A549 (cell line): ENCODE results near the gene SASH1. TPM values are rescaled to one million over a fixed set of nuclear protein-coding genes. Genes with fewer than 3 reads are reported as not detected.

Experiments used
- ATAC-seq, 2 experiments: fragments of 200-7000 bp in 1 of 2; fragments of >200 bp in 1 of 2; cut with Nextera tagmentation in 1 of 2; cut with Tn5 transposase in 1 of 2; 3 replicates each; pipeline versions ENCODE4 v1.8.0 to v1.9.1; 2018 to 2020; ENCODE audit warnings: mild to moderate bottlenecking in 1 of 2, moderate library complexity in 1 of 2
- CTCF ChIA-PET: fragments of 300-600 bp; sonication (Branson Sonifier 250); formaldehyde crosslinking; extraction: SDS; loops from one replicate; lab custom pipeline; 2021; ENCODE audit warnings: antibody characterized with exemption, inconsistent platforms; lab: Yijun Ruan, JAX
- POLR2A ChIA-PET: fragments of 350-600 bp; formaldehyde crosslinking; extraction: SDS; loops from one replicate; lab custom pipeline; 2021; ENCODE audit warnings: antibody characterized with exemption, inconsistent platforms; lab: Yijun Ruan, JAX
- DNase-seq, 2 experiments: peaks; one replicate each; pipeline versions ENCODE4 v3.0.0 to v3.0.0-alpha.2; 2011 to 2016; ENCODE audit warnings: low read depth in 1 of 2, low spot score in 1 of 2
- FAIRE-seq: peaks from 2 replicates; lab custom pipeline; 2011; peaks lifted over from hg19 to GRCh38; lab: Jason Lieb, UNC
- H3K27ac ChIP-seq, 2 experiments: fragments of >200 bp; sonication (Bioruptor Twin); formaldehyde crosslinking; 3 replicates each; pipeline ENCODE4 v1.5.1; 2016 to 2017
- H3K4me1 ChIP-seq: fragments of >200 bp; sonication (Bioruptor Twin); formaldehyde crosslinking; 3 replicates; pipeline ENCODE4 v1.6.1; 2016
- H3K4me2 ChIP-seq: fragments of >200 bp; sonication (Bioruptor Twin); formaldehyde crosslinking; 3 replicates; pipeline ENCODE4 v1.6.1; 2016
- H3K4me3 ChIP-seq: fragments of >200 bp; sonication (Bioruptor Twin); formaldehyde crosslinking; 3 replicates; pipeline ENCODE4 v1.5.1; 2016
- H3K9me3 ChIP-seq: fragments of >200 bp; sonication (Bioruptor Twin); formaldehyde crosslinking; 3 replicates; pipeline ENCODE4 v1.6.1; 2016
- BHLHE40 ChIP-seq: IDR thresholded peaks from 2 replicates; pipeline ENCODE4 v1.6.1; 2012; ENCODE audit warnings: low read depth, low read length, inconsistent platforms
- CHD4 ChIP-seq: fragments of 200-600 bp; sonication (generic); IDR thresholded peaks from 2 replicates; pipeline ENCODE4 v1.6.1; 2016; ENCODE audit warnings: antibody characterized with exemption, mild to moderate bottlenecking, borderline replicate concordance
- EHF ChIP-seq: fragments of 250-450 bp; sonication (Bioruptor Pico); IDR thresholded peaks from 2 replicates; pipeline ENCODE4 v1.5.0; 2020; ENCODE audit warnings: mild to moderate bottlenecking
- FOSL2 ChIP-seq, 2 experiments: fragments of 450-650 bp in 1 of 2; fragments of >200 bp in 1 of 2; sonication (Bioruptor Twin) in 1 of 2; formaldehyde crosslinking; IDR thresholded peaks; 2 replicates each; pipeline versions ENCODE4 v1.5.0 to v1.6.1; 2016 to 2020; ENCODE audit warnings: mild to moderate bottlenecking in 1 of 2, moderate library complexity in 1 of 2
- HDAC2 ChIP-seq: fragments of 200-600 bp; sonication (generic); IDR thresholded peaks from 2 replicates; pipeline ENCODE4 v1.6.1; 2016
- HEYL ChIP-seq: fragments of 250-450 bp; sonication (Bioruptor Pico); IDR thresholded peaks from 2 replicates; pipeline ENCODE4 v1.8.0; 2021; ENCODE audit warnings: mild to moderate bottlenecking, moderate library complexity
- KDM5A ChIP-seq: fragments of 200-600 bp; sonication (generic); IDR thresholded peaks from 2 replicates; pipeline ENCODE4 v1.6.1; 2016; ENCODE audit warnings: antibody characterized with exemption, mild to moderate bottlenecking
- MYC ChIP-seq: IDR thresholded peaks from 2 replicates; pipeline ENCODE4 v1.6.1; 2012; ENCODE audit warnings: mild to moderate bottlenecking, inconsistent platforms, low read length, improper control_type of control experiment, borderline replicate concordance
- RAD21 ChIP-seq, 2 experiments: fragments of >200 bp in 1 of 2; sonication (Bioruptor Twin) in 1 of 2; formaldehyde crosslinking in 1 of 2; IDR thresholded peaks in 1 of 2; conservative IDR thresholded peaks in 1 of 2; 2 replicates in 1 of 2; 3 replicates in 1 of 2; pipeline ENCODE4 v1.6.1; 2012 to 2018; ENCODE audit warnings: inconsistent platforms in 1 of 2
- RARB ChIP-seq: fragments of 250-450 bp; sonication (Bioruptor Pico); IDR thresholded peaks from 2 replicates; pipeline ENCODE4 v1.8.0; 2021; ENCODE audit warnings: mild to moderate bottlenecking, moderate library complexity
- RFX5 ChIP-seq: fragments of 450-650 bp; IDR thresholded peaks from 2 replicates; pipeline ENCODE4 v1.7.1; 2014; ENCODE audit warnings: antibody characterized with exemption, mild to moderate bottlenecking, moderate library complexity
- TFCP2L1 ChIP-seq: fragments of 250-450 bp; sonication (Bioruptor Pico); IDR thresholded peaks from 2 replicates; pipeline ENCODE4 v1.5.0; 2021; ENCODE audit warnings: mild to moderate bottlenecking
- TP53 ChIP-seq: fragments of 250-450 bp; sonication (Bioruptor Pico); IDR thresholded peaks from 2 replicates; pipeline ENCODE4 v1.5.0; 2021; ENCODE audit warnings: mild to moderate bottlenecking, moderate library complexity
- ZFP36 ChIP-seq: fragments of 450-650 bp; IDR thresholded peaks from 2 replicates; pipeline ENCODE4 v1.6.1; 2014; ENCODE audit warnings: borderline replicate concordance; ENCODE audit not compliant: partially characterized antibody
- ZNF302 ChIP-seq: fragments of 250-450 bp; sonication (Bioruptor Pico); IDR thresholded peaks from 2 replicates; pipeline ENCODE4 v1.9.0; 2021; ENCODE audit warnings: inconsistent platforms, mild to moderate bottlenecking, moderate library complexity
- WGBS: methylation state at CpG from one replicate; pipeline ENCODE4 v1.1.6; 2017; ENCODE audit errors: missing lambda C conversion rate; 5-methylcytosine and 5-hydroxymethylcytosine counted together
- polyA plus RNA-seq, 4 experiments: library from polyadenylated mRNA; depleted of rRNA in 3 of 4; stranded (reverse); fragments of >200 nt; fragmentation: RNase III in 1 of 4; extraction: RNeasy Plus Mini Kit Qiagen cat#74134 plus additional on column Dnase treatment in 1 of 4; gene quantifications; 2 replicates in 3 of 4; 3 replicates in 1 of 4; pipeline ENCODE4 v1.2.3, GENCODE V29; 2011 to 2017
- TF ChIP-seq, protein P1 (sequence below): fragments of 450-650 bp; IDR thresholded peaks from 2 replicates; pipeline ENCODE4 v1.6.1; 2014; ENCODE audit warnings: antibody characterized with exemption
- TF ChIP-seq, protein P2 (sequence below): fragments of >200 bp; sonication (Bioruptor Twin); formaldehyde crosslinking; IDR thresholded peaks from 3 replicates; pipeline ENCODE4 v1.5.1; 2016
- TF ChIP-seq, protein P3 (sequence below): fragments of 250-450 bp; sonication (Bioruptor Pico); IDR thresholded peaks from 2 replicates; pipeline ENCODE4 v1.5.0; 2020; ENCODE audit warnings: low read depth, mild to moderate bottlenecking, moderate library complexity
- TF ChIP-seq, protein P4 (sequence below): fragments of 200-600 bp; sonication (generic); IDR thresholded peaks from 2 replicates; pipeline ENCODE4 v1.6.1; 2016; ENCODE audit warnings: antibody characterized with exemption, mild to moderate bottlenecking, moderate library complexity

The SASH1 gene
- polyA plus RNA-seq, 2 of the 4 experiments (the other 2 are of a cell fraction) = 2.5 to 3.0 TPM

DNA sequence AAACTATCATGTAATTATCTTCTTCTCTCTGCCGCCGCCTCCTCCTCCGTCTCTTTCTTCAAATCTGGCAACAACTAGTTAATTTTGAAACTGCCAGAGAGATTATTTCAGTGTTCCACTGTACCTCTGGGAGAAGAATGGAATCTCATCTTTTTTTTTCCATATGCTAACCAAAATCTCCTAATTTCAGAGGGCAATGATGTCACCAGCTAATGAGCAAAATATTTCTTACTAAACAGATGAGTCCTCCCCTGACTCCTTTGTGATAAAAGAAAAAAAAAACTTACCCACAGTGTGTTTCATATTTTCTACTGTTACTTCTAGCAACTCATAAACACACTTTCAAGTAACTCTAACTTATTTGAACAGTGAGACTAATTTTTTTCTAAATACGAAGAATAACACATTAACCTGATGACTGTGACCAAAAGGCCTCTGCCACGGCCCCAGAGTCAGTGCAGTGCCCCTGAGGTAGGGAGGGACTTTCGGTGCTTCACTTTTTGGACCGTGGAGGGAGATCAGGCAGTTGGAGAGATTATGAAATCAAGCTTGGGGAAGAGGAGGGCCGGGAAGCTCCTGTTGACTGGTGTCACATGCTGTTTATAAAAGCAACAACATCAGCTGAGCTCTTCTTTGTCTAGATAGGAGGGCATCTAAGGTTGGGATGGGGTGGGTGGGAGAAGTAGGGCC lies 159.6 kb downstream of the SASH1 start:
- no peak overlapping the region for H3K4me2 ChIP-seq
- TF ChIP-seq ZNF302 (CRISPR knock-in tag) = no peak
- no peak for TF ChIP-seq ZFP36
- TF ChIP-seq, all 56 proteins: peak for 0
- POLR2A ChIA-PET = no interaction called here
- CTCF ChIA-PET = interaction anchor here (1.0 kb wide), 1 partner anchor 26 kb away, joined by 3 read pairs; no protein-coding TSS in a partner anchor
- Histone ChIP-seq H3K4me1 (no peaks in the 10 kb centered on the region), H3K27ac (no peak overlapping the region), H3K9me3 (no peaks in the 10 kb centered on the region), H3K4me3 (no peak overlapping the region)
- DNase-seq = no peak
- WGBS = 84% methylated on average over 8 of the region's 8 CpGs
- no peak for FAIRE-seq
- no peak for ATAC-seq

DNA sequence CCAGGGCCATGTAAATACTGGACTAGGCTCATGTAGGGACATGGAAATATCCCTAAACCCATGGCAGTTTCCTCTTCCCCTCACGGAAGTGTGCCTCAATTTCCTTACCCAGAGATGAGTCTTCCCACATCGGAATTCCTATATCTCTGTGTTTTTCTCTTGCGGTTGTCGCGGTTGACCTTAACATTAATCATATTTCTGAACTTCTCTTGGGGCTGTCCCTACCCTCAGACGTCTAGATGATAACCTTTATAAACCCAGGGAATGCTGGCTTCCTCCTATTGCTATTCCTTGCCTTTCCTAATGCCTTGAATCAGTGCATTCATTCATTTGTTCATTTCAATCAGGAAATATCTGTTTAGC lies 160.1 kb downstream of the SASH1 start:
- ChIA-PET CTCF (interaction anchor here (1.0 kb wide), 1 partner anchor 26 kb away, joined by 3 read pairs; no protein-coding TSS in a partner anchor), POLR2A (no interaction called here)
- Histone ChIP-seq H3K4me1 (no peaks in the 10 kb centered on the region), H3K4me3 (no peak overlapping the region), H3K27ac (no peak overlapping the region), H3K4me2 (no peak overlapping the region), H3K9me3 (no peaks in the 10 kb centered on the region)
- DNase-seq (no peak), ATAC-seq (no peak)
- TF ChIP-seq RARB (CRISPR knock-in tag) (no peak), HEYL (CRISPR knock-in tag) (no peak), RAD21 (conservative IDR thresholded peaks at IDR 0.05 in 1 of 2, IDR thresholded peaks at IDR 0.05 in 1 of 2) (no peak), FOSL2 (IDR thresholded peaks at IDR 0.05) (no peak), FOSL2 (CRISPR knock-in tag; IDR thresholded peaks at IDR 0.05) (no peak), CHD4 (no peak), BHLHE40 (no peak), HDAC2 (no peak), TFCP2L1 (CRISPR knock-in tag) (no peak), RFX5 (no peak), EHF (no peak), KDM5A (no peak), MYC (no peak), TP53 (CRISPR knock-in tag) (no peak)
- TF ChIP-seq, protein P1, sequence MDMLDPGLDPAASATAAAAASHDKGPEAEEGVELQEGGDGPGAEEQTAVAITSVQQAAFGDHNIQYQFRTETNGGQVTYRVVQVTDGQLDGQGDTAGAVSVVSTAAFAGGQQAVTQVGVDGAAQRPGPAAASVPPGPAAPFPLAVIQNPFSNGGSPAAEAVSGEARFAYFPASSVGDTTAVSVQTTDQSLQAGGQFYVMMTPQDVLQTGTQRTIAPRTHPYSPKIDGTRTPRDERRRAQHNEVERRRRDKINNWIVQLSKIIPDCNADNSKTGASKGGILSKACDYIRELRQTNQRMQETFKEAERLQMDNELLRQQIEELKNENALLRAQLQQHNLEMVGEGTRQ = no peak
- TF ChIP-seq, protein P2, sequence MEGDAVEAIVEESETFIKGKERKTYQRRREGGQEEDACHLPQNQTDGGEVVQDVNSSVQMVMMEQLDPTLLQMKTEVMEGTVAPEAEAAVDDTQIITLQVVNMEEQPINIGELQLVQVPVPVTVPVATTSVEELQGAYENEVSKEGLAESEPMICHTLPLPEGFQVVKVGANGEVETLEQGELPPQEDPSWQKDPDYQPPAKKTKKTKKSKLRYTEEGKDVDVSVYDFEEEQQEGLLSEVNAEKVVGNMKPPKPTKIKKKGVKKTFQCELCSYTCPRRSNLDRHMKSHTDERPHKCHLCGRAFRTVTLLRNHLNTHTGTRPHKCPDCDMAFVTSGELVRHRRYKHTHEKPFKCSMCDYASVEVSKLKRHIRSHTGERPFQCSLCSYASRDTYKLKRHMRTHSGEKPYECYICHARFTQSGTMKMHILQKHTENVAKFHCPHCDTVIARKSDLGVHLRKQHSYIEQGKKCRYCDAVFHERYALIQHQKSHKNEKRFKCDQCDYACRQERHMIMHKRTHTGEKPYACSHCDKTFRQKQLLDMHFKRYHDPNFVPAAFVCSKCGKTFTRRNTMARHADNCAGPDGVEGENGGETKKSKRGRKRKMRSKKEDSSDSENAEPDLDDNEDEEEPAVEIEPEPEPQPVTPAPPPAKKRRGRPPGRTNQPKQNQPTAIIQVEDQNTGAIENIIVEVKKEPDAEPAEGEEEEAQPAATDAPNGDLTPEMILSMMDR = no peak
- TF ChIP-seq, protein P3, sequence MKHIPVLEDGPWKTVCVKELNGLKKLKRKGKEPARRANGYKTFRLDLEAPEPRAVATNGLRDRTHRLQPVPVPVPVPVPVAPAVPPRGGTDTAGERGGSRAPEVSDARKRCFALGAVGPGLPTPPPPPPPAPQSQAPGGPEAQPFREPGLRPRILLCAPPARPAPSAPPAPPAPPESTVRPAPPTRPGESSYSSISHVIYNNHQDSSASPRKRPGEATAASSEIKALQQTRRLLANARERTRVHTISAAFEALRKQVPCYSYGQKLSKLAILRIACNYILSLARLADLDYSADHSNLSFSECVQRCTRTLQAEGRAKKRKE (CRISPR knock-in tag) = no peak
- TF ChIP-seq, all 56 proteins: peak for 0
- 82% methylated on average over 6 of the region's 6 CpGs for WGBS
- no peak for FAIRE-seq

DNA sequence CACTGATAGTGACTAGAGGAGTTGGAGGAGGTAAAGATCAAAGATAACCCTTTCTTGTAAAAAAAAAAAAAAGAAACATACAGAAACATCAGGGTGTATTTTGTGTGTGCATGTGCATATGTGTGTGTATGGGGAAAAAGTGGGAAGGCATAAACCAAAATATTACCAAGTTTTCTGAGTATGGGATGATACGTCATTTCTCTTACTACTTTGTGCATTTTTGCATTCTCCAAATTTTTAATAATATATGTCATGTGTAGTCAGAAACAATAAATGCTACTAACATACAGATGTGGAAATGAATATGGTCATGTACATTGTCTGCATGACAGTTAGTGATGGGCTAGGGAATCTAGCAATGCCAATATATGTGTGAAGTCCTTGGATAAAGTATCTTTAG lies 161.1 kb downstream of the SASH1 start:
- DNase-seq (no peak), ATAC-seq (no peak), FAIRE-seq (no peak)
- TF ChIP-seq, protein P4, sequence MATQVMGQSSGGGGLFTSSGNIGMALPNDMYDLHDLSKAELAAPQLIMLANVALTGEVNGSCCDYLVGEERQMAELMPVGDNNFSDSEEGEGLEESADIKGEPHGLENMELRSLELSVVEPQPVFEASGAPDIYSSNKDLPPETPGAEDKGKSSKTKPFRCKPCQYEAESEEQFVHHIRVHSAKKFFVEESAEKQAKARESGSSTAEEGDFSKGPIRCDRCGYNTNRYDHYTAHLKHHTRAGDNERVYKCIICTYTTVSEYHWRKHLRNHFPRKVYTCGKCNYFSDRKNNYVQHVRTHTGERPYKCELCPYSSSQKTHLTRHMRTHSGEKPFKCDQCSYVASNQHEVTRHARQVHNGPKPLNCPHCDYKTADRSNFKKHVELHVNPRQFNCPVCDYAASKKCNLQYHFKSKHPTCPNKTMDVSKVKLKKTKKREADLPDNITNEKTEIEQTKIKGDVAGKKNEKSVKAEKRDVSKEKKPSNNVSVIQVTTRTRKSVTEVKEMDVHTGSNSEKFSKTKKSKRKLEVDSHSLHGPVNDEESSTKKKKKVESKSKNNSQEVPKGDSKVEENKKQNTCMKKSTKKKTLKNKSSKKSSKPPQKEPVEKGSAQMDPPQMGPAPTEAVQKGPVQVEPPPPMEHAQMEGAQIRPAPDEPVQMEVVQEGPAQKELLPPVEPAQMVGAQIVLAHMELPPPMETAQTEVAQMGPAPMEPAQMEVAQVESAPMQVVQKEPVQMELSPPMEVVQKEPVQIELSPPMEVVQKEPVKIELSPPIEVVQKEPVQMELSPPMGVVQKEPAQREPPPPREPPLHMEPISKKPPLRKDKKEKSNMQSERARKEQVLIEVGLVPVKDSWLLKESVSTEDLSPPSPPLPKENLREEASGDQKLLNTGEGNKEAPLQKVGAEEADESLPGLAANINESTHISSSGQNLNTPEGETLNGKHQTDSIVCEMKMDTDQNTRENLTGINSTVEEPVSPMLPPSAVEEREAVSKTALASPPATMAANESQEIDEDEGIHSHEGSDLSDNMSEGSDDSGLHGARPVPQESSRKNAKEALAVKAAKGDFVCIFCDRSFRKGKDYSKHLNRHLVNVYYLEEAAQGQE = no peak
- Histone ChIP-seq H3K4me2 (no peak overlapping the region), H3K4me1 (no peaks in the 10 kb centered on the region), H3K4me3 (no peak overlapping the region), H3K27ac (no peak overlapping the region), H3K9me3 (no peaks in the 10 kb centered on the region)
- 50% methylated on average over 1 of the region's 1 CpG for WGBS
- ChIA-PET CTCF (no interaction called here), POLR2A (no interaction called here)
